Stimulated activated CD8-positive, alpha-beta memory T cell treated with anti-CD3 and anti-CD28 coated beads, Interleukin-4, amount 100 ng/mL, for 48 hours (primary cell): Measurements from ENCODE around the gene KIAA2012.

Experiments used
- DNase-seq: peaks from one replicate; pipeline ENCODE4 v3.0.0-alpha.2; 2020

Gene KIAA2012

GRCh38 chr2:202154613-202155012, 81.6 kb downstream of the KIAA2012 start:
- DNase-seq, result no peak

DNA sequence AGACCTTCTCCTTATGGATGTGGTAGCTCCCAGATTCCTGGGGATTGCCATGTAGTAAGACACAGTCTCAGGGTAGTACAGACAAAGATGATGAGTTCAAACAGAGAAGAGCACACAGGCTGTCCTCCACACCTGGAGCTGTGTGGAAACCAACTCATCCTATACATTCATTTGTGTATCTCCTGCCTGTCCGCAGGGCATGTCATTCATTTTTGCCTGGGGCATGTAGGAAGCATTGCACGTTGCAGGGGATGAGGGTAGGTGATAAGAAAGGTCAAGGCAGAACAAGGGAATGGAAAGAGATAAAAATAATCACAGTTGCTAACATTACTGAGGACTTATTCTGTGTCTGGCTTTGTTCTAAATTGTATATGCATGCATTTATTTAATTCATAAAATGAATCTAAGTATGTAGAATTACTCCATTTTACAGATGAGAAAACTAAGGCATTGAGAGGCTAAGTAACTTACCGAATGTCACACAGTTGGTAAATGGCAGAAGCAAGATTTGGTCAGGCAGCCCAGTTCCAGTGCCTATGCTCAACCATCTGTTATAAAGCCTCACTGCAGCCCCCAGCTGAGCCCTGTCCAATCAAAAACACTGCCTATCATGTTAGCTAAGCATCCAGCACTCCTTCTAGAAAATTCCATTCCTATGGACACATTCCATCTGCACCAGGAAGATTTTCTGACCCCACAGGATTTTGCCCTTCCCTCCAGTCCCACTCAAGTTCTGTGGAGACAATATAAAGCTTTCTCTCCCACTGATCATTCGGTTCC, 84.3 kb downstream of the KIAA2012 start:
- DNase-seq, result no peak

DNA sequence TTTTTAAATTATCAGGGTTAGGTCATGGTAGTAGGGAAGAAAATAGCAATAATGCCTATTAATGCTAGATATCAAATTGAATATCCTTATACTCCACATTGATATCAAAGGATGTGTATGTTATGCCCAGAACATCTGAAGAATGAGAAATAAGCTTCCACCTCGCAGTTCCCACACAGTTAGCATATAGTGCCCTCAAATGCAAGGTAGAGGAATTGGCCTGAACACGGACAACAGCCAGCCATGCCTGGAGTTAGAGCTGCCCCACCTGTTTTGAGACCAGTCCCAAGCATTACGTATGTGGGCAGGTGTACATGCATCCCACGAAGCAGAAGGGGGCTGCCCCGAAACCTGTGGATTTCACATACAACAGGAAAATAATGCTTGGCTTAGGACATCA, 85.7 kb downstream of the KIAA2012 start:
- no peak for DNase-seq

GRCh38 chr2:202161151-202161835, 88.2 kb downstream of the KIAA2012 start:
- DNase-seq, result no peak

GRCh38 chr2:202164411-202164810, 91.4 kb downstream of the KIAA2012 start:
- no peak for DNase-seq

DNA sequence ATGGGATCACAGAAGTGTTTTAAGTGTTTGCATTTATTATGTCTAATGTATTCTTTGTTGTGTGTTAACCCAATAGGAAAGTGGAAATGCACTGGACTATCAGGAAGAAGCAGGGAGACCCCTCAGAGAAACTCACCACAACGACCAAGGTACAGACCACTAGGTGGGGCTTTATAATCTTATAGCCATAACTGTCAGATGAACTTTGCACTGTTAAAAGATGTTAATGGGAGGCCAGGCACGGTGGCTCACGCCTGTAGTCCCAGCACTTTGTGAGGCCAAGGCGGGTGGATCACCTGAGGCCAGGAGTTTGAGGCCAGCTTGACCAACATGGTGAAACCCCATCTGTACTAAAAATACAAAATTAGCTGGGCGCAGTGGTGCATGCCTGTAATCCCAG, 92.2 kb downstream of the KIAA2012 start:
- DNase-seq, result no peak

GRCh38 chr2:202165945-202166344, 92.9 kb downstream of the KIAA2012 start:
- no peak for DNase-seq

GRCh38 chr2:202169131-202169530, 96.1 kb downstream of the KIAA2012 start:
- no peak for DNase-seq

DNA sequence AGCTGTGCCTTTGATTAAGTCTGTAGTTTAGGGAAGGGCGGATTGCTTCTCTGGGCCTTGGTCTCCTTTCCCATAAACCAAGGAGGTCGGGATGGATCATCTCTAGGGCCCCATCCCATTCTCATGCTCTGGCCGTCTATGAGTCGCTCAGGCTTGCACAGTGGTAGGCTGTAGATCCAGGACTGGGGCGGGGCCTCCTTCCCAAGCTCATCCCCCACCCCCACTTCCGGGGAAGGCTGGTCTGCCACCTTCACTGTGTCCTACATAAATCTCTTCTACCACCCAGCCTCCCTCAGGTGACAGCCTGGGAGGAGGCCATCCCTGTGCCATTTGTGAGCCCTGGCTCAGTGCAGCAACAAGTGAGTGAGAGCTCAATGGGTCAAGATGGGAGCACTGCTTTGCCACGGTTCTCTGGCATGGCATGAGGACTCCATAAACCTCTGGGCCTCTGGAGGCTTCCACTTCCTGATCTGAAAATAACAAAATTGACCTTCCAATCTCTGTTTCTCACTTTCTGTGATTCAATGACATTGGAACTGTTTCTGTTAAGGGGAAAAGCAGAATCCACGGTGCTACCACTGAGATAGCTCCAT, 96.9 kb downstream of the KIAA2012 start:
- no peak for DNase-seq

GRCh38 chr2:202171241-202171825, 98.3 kb downstream of the KIAA2012 start:
- DNase-seq, result peak; percentile 27

- peak; percentile 59 for DNase-seq
Observed at GRCh38 chr2:202172439-202173211, 99.6 kb downstream of the KIAA2012 start.

GRCh38 chr2:202178346-202178958, 105.4 kb downstream of the KIAA2012 start:
- peak; percentile 58 for DNase-seq

DNA sequence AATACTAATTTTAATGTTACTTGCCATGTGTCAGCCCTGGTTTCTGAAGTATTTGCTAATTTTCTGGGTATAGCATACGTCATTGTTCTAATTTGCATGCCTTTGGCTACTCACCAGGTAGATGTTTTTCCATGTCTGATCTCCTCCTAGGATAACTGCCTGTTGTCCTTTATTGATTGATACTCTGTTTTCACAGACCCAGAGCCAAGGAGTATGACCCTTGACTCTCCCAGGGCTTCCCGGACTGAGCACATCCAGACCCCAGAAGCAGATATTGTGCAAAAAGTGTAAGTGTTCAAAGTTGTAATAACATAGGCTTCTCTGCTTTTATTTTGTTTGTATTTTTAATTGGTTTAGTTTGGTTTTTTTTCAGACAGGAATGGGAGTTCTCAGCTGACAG, 111.5 kb downstream of the KIAA2012 start:
- DNase-seq, result no peak

- no peak for DNase-seq
Observed at GRCh38 chr2:202185156-202185555, 112.1 kb downstream of the KIAA2012 start.

DNA sequence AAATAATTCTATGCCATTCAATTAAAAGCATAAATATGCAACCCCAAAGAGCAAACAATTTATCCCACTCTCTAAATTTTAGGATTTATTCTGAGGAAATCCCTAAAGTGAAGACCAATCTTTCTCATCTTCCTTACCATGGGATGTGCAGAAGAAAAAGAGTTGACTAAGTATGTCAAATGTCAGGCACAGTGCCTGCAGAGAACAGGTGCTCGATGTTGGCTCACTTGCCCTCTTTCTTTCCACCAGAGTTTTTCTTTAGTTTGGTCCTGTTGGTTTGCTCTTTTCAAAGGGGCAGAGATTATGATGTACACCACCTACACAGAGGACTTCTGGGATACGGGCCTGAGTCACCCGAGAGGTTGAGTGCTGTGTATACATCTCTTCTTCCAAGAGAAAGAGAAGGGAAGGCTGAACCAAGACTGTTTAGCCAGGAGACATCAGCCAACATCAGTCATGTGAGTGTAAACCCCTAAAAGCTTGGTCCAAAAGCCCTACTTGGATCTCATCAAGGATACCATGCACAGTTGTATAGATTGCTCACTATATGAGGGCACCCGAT, 113.7 kb downstream of the KIAA2012 start:
- no peak for DNase-seq

GRCh38 chr2:202187570-202187969, 114.5 kb downstream of the KIAA2012 start:
- DNase-seq, result no peak

DNA sequence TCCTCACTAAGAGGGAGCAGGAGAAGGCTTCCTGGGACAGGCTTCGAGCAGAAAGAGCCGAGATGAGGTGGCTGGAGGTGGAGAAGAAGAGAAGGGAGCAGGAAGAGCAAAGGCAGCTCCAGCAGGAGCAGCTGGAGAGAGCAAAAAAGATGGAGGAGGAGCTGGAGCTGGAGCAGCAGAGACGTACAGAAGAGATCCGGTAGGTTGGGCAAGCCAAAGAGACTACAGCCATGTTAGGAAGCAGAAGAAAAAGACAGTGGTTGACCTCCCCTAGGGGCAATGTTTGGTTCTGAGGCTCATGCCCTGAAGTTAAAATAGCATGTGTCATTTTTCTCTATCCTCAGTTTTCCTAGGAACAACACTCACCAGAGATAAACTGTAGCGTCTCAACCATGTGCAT, 120.2 kb downstream of the KIAA2012 start:
- DNase-seq, result no peak

DNA sequence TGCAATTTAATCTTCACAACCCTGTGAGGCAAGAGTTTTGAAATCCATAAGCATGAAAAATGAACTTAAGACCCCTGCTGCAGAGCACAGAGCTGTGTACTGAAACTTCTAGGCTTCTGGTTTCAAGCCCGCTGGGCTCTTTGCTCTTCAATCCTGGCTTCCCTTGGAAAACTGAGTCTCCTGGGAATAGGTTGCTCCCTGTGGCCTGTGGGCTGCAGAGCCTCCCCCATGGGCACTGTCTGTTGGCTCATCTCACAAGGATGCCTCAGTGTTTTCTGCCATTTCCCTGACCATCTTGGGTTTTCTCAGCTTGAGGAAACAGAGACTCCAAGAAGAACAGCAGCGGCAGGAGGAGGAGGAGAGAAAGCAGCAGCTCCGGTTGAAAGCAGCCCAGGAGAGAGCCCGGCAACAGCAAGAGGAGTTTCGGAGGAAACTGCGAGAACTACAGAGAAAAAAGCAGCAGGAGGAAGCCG, 120.9 kb downstream of the KIAA2012 start:
- DNase-seq, result no peak

GRCh38 chr2:202194418-202194817, 121.4 kb downstream of the KIAA2012 start:
- no peak for DNase-seq

- no peak for DNase-seq
Observed at GRCh38 chr2:202196727-202197126, 123.7 kb downstream of the KIAA2012 start.

DNA sequence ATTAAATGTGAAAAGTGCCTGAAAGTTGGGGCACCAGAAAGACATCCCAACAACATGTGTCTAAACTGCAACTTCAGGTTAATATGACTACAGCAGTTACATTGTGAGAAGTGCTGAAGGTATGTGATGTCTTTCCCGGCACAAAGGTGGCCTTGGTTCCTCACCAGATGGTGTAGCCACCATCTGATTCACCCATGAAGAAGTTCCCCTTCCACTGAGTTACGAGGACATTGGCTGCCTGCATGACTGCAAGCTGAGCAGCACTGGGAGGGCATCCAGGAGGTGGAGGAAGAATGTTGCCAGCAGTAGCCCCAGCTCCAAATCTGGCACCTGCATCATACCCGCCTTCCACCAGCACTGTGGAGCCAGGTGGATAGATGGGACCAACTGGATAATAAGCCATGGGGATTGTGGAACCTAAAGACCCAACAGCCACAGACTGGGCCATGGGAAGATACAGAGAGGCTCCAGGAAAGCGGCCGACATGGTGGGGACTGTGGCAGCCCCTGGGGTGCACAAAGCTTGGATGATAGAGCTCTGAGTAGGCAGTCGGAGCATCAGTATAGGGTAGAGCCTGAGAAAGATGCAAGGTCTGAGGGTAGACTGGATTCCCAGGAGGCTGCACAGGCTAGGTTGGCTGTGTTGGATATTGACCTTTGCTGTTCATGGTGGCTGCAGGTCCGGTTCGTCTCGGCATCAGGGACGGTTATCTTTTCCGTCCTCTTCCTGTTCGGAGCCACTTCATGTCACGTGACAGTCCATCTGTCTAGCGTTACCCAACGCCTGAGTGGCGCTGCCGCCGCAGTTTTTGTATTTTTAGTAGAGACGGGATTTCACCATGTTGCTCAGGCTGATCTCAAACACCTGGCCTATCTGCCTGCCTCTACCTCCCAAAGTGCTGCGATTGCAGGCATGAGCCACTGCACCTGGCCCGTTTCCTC, 128.4 kb downstream of the KIAA2012 start:
- no peak for DNase-seq
